ENCODE measurements around the gene BLOC1S3. TPM values are rescaled to one million over a fixed set of nuclear protein-coding genes. Genes with fewer than 3 reads are reported as not detected.

The BLOC1S3 gene
- total RNA-seq, 1 experiment from 2014 or later, result 4.0 TPM

DNA sequence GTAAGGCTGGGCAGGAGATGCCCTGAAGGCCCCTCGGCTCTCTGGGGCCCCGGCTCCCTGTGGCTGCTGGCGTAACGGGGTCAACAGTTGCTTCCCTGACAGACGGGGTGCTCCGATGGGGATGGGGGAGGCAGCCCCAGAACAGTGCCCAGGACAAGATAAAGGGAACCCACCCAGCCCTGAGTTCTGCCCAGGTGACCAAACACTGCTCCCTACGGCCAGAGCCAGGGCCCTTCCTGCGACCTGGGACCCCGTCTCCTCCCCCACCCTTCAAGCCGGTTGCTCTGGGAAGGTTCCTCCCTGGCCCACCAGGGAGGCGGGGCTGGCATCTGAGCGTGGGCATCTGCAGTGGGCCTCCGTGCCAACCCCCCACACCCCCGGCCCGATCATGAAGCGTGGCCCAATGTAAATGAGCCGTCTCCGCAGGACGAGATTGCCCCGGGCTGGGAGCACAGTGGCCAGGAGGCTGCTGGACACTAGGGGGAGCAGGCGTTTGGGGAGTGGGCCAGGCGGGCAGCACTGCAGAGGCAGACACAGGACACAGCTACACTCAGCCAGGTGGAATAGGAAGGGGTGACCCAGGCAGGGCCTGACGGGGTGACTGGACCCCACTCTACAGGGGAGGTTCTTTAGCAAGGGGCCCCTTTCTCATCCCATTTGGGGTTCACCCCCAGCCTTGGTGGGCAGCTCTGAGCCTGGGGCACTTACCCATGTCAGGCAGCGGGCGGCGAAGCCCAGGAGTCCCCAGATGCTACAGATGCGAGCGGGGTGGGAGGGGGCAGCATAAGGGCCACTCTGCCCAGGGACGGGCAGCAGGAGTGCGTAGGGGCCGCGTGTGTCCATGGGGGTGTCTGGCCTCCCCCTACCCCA, 16.6 kb upstream of the BLOC1S3 start:
- no peak for DNase-seq (ENCODE audit: low read depth)

DNA sequence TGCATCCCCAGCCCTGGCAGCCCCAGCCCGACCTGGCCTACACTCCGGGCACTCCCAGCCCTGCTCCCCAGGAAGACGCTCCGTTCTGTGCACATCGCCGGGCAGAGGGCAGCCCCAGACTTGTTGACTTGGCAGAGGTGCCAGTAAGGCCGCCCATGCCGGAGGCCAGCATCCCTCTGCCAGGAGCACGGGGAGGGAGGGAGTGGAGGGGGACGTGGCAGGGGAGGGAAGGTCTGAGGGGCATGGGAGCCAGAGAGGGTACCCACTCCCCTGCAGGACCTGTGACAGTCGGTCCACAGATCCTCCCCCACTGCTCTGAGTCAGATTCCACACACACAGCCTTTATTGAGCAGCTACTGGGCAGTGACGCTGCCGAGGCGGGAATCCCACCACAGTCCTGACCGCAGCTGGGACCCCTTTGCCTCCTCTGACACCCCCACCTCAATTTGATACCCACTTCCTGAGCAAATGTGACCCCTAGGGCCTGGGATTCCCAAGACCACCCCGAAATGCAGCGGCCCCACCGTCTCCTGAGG, 15.9 kb upstream of the BLOC1S3 start:
- no peak for DNase-seq (ENCODE audit: low read depth)

- no peak for DNase-seq (ENCODE audit: low read depth)
Observed at GRCh38 chr19:45163156-45163555, 15.4 kb upstream of the BLOC1S3 start.

DNA sequence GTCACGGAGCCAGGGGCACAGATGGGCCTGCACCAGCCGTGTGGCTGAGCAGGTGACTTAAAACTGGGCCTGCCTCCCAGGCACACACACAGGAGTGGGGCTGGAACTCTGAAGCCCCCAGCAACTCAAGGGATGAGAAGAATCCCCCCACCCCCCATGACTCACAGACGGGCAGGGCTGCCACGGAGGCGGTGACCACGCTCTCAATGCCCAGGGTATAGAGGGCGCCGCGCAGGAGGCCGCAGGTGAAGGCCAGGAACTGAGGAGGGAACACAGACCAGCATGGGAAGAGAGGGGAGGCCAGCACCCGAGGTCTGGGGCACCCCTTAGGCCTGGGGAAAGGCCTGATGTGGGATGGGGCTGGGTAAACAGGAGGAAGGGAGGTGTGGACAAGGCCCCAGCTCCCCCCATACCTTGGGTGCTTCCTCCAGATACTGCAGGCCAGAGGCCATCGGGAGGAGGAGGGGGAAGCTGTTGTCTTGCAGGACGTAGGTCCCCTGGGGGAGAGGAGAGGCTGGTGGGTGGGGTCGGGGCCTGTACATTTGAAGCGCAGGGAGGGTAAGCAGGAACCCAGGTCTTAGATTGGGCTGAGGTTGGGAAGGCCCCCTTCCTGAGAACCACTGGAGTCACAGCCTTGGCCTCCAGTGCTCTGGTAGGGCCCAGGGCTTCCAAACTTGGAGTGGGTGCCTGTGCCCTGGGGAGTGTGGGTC, 14.7 kb upstream of the BLOC1S3 start:
- no peak for DNase-seq (ENCODE audit: low read depth)

- peak; percentile 51 for DNase-seq (ENCODE audit: low read depth)
Observed at GRCh38 chr19:45164577-45165335, 13.8 kb upstream of the BLOC1S3 start.

- DNase-seq (ENCODE audit: low read depth), result no peak
Observed at GRCh38 chr19:45166723-45167252, 11.8 kb upstream of the BLOC1S3 start.

- no peak for DNase-seq (ENCODE audit: low read depth)
Observed at GRCh38 chr19:45168767-45169351, 9.7 kb upstream of the BLOC1S3 start.

- no peak for DNase-seq (ENCODE audit: low read depth)
Observed at GRCh38 chr19:45169602-45170001, 9.0 kb upstream of the BLOC1S3 start.

- DNase-seq (ENCODE audit: low read depth), result no peak
Observed at GRCh38 chr19:45170146-45171106, 8.2 kb upstream of the BLOC1S3 start.

DNA sequence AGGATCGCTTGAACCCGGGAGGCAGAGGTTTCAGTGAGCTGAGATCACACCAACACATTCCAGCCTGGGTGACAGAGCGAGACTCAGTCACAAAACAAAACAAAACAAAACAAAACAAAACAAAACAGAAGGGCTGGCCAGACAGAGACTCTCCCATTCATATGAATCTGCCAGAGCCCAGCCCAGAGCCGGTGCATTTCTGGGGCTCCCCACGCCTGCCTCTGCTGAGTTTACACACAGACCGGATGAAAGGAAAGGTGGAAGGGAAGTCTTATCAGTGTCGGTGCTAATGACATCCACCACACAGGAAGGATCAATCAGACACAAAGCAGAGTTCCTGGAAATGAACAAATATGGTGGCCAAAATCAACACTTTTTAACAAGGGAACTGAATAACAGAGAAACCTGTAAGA, 7.4 kb upstream of the BLOC1S3 start:
- no peak for DNase-seq (ENCODE audit: low read depth)

DNA sequence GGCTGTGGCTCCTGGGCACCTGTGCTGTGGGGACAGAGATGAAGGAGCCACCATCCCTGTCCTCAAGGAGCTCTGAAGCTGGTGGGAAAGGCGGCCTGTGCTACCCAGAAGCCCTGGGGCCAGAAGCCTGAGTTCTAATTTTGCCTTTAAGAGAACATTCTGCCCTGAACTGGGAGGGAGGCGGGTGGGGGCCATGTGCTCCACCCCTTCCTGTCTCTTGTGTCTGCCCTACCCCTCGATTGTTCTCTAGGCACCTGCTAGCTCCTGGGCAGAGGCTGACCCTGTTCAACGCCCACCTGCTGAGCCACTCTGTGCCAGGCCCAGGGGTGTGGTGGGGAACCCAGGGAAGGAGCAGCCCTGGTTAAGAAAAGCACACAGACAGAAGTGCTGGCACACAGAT, 6.4 kb upstream of the BLOC1S3 start:
- no peak for DNase-seq (ENCODE audit: low read depth)

- DNase-seq (ENCODE audit: low read depth), result no peak
Observed at GRCh38 chr19:45172611-45173208, 5.9 kb upstream of the BLOC1S3 start.

DNA sequence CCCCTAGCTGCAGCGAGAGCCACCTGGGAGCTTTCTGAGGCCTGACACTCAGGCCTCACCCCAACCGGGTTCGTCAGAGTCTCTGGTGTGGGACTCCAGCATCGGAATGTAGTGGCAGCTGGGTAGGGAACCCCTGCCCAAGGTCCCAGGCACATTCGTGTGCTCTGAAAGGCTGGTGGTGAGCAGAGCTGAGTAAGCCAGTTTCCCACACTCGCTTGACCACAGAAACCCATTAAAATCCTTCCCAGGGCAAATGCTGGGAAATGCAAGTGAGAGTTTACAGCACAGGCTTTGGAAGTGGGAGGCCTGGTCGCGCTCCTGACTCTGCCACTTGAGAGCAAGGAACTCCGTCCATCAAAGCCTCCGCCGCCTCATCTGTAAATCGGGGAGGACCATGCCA, 4.8 kb upstream of the BLOC1S3 start:
- peak; percentile 88 for DNase-seq (ENCODE audit: low read depth)

GRCh38 chr19:45175515-45176345, 2.9 kb upstream of the BLOC1S3 start:
- no peak for DNase-seq (ENCODE audit: low read depth)

GRCh38 chr19:45177817-45178261, 745 bp upstream of the BLOC1S3 start, which contains the start of gene TRAPPC6A:
TSS of gene TRAPPC6A (minus strand) at chr19:45178237. CDS start at chr19:45178218, 19 bp downstream.
- DNase-seq (ENCODE audit: low read depth), result peak; percentile 51

- DNase-seq (ENCODE audit: low read depth), result peak; percentile 39
Observed at GRCh38 chr19:45179072-45179891, 698 bp downstream of the BLOC1S3 start.

DNA sequence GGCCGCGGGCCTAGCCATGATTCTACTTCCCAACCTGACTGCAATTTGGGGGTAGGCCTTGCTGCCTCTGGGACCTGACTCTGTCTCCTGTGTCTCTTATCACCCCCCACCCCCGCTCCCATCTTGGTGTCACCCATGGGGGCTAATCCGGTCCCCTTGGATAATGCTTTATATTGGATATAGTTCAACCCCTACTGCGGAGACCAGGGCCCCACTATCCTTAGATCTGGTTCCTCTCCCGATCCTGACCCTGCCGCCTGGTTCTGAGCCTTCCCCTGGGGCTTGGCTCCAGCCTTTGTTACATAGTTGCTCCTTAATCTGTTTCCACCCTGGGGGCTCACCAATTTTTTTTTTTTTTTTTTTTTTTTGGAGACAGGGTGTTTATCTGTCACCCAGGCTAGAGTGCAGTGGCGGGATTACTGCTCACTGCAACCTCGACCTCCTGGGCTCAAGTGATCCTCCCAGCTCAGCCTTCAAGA, 1.3 kb downstream of the BLOC1S3 start:
- no peak for DNase-seq (ENCODE audit: low read depth)

- DNase-seq (ENCODE audit: low read depth), result no peak
Observed at GRCh38 chr19:45180936-45181335, 2.4 kb downstream of the BLOC1S3 start.

Data from RPMI7951 (cell line).